KMS-11 (cell line): ENCODE data around the gene OBSCN.

Experiments used
- H2AFZ ChIP-seq: fragments of 200-600 bp; sonication (generic); 2 replicates; pipeline ENCODE4 v1.6.1; 2016; ENCODE audit warnings: antibody characterized with exemption, mixed run types, low read depth
- H3K27ac ChIP-seq: fragments of 200-600 bp; sonication (generic); 2 replicates; pipeline ENCODE4 v1.6.1; 2016; ENCODE audit warnings: mild to moderate bottlenecking, mixed run types
- H3K27me3 ChIP-seq: fragments of 200-600 bp; sonication (generic); 2 replicates; pipeline ENCODE4 v1.6.1; 2017; ENCODE audit warnings: mild to moderate bottlenecking, low read depth, mixed run types, moderate library complexity; ENCODE audit not compliant: insufficient read depth
- H3K36me3 ChIP-seq: fragments of 200-600 bp; sonication (generic); 2 replicates; pipeline ENCODE4 v1.6.1; 2017; ENCODE audit warnings: mild to moderate bottlenecking, mixed run types; ENCODE audit not compliant: insufficient read depth
- H3K4me1 ChIP-seq: fragments of 200-600 bp; sonication (generic); 2 replicates; pipeline ENCODE4 v1.6.1; 2016; ENCODE audit warnings: mild to moderate bottlenecking, low read depth, mixed run types; ENCODE audit not compliant: poor library complexity, severe bottlenecking
- H3K4me2 ChIP-seq: fragments of 200-600 bp; sonication (generic); 2 replicates; pipeline ENCODE4 v1.7.0; 2016; ENCODE audit warnings: mild to moderate bottlenecking, mixed run types
- H3K4me3 ChIP-seq: fragments of 200-600 bp; sonication (generic); IDR thresholded peaks from 2 replicates; pipeline ENCODE4 v1.6.1; 2017; ENCODE audit warnings: low read depth, low read length, mixed read lengths; ENCODE audit not compliant: insufficient read depth
- H3K79me2 ChIP-seq: fragments of 200-600 bp; sonication (generic); 2 replicates; pipeline ENCODE4 v1.6.1; 2016; ENCODE audit warnings: low read depth, mixed run types; ENCODE audit not compliant: insufficient read depth
- H3K9ac ChIP-seq: fragments of 200-600 bp; sonication (generic); 2 replicates; pipeline ENCODE4 v1.6.1; 2016; ENCODE audit warnings: mild to moderate bottlenecking, mixed run types
- H4K20me1 ChIP-seq: fragments of 200-600 bp; sonication (generic); 2 replicates; pipeline ENCODE4 v1.6.1; 2016; ENCODE audit warnings: mild to moderate bottlenecking, mixed run types; ENCODE audit not compliant: insufficient read depth
- TF ChIP-seq, protein P1 (sequence below): fragments of 200-600 bp; sonication (generic); conservative IDR thresholded peaks from 2 replicates; pipeline ENCODE4 v1.6.1; 2017; ENCODE audit warnings: low read depth, mild to moderate bottlenecking, antibody characterized with exemption, low read length, moderate library complexity, mixed read lengths

OBSCN gene

DNA sequence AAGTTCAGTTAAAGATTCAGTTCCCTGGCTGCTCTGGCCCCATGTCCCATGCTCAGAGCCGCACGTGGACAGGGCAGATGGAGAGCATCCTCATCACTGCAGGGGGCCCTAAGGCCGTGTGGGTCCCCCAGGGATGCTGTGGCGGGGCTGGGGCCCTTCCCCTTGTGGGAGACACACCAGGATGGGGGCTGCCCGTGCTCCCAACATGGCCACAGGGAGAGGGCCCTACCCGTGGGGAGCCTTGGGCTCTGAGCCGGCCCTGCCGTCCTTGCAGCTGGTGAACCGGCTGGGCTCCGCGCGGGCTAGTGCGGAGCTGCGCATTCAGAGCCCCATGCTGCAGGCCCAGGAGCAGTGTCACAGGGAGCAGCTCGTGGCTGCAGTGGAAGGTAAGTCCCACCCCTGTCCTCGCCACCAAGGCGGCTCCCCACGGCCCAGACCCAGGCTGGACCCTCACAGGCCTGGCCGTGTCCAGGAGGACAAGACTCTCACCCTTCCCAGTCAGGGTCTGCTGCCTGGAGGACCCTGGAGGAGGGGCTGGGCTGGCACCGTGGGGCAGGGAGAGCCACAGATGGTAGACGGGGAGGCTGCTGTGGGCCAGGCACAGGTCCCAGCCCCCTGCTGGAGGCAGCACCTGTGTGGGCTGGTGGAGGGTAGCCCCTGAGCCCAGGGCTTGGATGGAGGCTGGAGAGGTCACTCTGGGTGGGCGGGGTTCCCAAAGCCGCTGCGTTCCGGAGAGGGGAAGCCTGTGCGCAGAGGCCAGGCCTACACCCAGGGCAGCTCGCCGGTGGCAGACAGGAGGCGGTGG, 145.0 kb downstream of the OBSCN start:
- H3K9ac ChIP-seq: no peak overlapping the region
- H3K4me3 ChIP-seq: no peak overlapping the region
- H2AFZ ChIP-seq: no peak overlapping the region

DNA sequence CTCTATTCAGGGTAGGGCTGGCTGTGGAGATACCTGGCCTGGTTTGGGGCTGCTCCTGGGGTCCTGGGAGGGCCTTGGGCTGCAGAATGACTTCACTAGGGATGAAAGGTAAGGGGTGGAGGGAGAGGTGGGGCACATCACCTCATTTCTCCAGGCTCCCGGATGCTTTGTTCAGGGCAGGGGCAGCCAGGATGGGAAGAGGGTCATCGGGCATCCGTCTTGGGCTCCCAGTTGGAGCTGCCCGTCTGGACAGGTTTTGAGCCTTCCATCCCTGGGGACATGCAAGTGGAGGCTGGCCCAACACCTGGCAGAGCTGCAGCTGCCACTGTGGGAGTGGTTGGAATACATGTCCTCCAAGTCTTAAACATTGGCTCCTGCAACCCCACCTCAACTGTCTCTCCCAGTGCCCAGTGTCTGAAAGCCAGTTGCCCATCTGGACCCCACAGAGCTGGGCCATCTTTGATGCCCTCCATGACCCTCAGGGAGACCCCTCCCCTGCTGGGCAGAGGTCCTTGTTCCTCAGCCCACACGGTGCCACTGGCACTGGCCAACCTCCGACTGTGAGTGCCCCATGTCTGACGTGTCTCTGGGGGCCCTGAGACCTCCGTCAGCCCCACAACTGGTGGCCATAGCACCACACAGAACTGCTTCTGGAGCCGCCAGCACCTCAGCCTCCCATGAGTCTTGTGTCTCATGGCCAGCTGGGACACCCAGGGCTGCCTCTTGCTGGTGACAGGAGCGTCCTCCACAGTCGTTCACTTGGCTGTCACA, 145.9 kb downstream of the OBSCN start:
- TF ChIP-seq, protein P1, sequence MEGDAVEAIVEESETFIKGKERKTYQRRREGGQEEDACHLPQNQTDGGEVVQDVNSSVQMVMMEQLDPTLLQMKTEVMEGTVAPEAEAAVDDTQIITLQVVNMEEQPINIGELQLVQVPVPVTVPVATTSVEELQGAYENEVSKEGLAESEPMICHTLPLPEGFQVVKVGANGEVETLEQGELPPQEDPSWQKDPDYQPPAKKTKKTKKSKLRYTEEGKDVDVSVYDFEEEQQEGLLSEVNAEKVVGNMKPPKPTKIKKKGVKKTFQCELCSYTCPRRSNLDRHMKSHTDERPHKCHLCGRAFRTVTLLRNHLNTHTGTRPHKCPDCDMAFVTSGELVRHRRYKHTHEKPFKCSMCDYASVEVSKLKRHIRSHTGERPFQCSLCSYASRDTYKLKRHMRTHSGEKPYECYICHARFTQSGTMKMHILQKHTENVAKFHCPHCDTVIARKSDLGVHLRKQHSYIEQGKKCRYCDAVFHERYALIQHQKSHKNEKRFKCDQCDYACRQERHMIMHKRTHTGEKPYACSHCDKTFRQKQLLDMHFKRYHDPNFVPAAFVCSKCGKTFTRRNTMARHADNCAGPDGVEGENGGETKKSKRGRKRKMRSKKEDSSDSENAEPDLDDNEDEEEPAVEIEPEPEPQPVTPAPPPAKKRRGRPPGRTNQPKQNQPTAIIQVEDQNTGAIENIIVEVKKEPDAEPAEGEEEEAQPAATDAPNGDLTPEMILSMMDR: no peak
- Histone ChIP-seq H3K27ac (no peak overlapping the region), H3K79me2 (no peaks in the 10 kb centered on the region), H3K4me3 (no peak overlapping the region), H3K27me3 (no peaks in the 10 kb centered on the region), H3K4me2 (no peak overlapping the region), H3K4me1 (no peaks in the 10 kb centered on the region), H4K20me1 (no peaks in the 10 kb centered on the region), H3K36me3 (no peaks in the 10 kb centered on the region), H2AFZ (no peak overlapping the region), H3K9ac (no peak overlapping the region)

More for the DNA sequence above, 145.0 kb downstream of the OBSCN start:
- Histone ChIP-seq H3K36me3 (no peaks in the 10 kb centered on the region), H3K4me1 (no peaks in the 10 kb centered on the region), H3K4me2 (no peak overlapping the region), H3K27ac (no peak overlapping the region), H3K79me2 (no peaks in the 10 kb centered on the region), H4K20me1 (no peaks in the 10 kb centered on the region), H3K27me3 (no peaks in the 10 kb centered on the region)
- TF ChIP-seq, protein P1: no peak

DNA sequence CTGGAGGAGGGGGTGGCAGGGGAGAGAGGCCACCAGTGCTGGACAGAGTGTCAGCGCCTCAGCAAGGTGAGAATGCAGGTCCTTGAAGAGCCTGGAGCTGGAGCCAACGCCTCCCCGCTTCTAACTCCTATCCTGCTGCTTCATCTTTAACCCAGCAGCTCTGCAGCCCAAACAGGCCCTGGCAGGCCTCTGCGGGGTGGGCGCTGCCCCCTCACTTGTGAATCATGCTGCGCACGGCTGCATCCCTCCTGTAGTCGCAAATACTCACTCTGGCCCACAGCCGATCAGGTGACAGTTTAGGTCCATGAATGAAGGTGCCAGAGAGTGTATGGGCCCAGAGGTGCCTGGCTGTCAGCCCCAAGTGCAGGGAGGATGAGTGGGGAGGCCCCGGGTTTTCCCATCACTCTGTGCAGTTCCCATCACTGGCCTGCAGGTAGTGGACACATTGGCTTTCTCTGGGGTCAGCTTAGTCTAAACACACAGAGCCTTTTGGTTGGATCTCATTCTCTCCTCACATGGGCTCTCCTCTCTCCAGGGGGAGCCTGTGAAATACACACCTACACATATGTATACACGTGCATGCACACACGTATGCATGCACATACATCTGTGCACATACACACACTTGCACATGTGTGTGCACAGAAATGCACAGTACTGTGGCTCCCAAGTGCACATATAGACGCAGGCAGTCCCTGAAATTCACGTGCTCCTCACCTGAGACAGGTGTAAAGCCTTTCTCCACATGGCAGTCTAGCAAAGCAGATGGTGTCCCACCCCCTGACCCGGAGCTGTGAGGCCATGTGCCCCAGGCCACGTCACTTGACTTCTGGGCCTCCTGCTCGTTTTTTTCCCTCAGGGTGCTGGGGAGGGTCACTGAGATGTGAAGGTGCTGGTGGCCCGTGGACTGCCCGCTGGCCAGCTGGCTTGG, 146.8 kb downstream of the OBSCN start:
- Histone ChIP-seq H3K4me1 (no peaks in the 10 kb centered on the region), H3K4me3 (no peak overlapping the region), H3K9ac (no peak overlapping the region), H3K79me2 (no peaks in the 10 kb centered on the region), H3K27ac (no peak overlapping the region), H3K36me3 (no peaks in the 10 kb centered on the region), H3K4me2 (no peak overlapping the region), H3K27me3 (no peaks in the 10 kb centered on the region), H2AFZ (no peak overlapping the region), H4K20me1 (no peaks in the 10 kb centered on the region)
- TF ChIP-seq, protein P1: no peak

DNA sequence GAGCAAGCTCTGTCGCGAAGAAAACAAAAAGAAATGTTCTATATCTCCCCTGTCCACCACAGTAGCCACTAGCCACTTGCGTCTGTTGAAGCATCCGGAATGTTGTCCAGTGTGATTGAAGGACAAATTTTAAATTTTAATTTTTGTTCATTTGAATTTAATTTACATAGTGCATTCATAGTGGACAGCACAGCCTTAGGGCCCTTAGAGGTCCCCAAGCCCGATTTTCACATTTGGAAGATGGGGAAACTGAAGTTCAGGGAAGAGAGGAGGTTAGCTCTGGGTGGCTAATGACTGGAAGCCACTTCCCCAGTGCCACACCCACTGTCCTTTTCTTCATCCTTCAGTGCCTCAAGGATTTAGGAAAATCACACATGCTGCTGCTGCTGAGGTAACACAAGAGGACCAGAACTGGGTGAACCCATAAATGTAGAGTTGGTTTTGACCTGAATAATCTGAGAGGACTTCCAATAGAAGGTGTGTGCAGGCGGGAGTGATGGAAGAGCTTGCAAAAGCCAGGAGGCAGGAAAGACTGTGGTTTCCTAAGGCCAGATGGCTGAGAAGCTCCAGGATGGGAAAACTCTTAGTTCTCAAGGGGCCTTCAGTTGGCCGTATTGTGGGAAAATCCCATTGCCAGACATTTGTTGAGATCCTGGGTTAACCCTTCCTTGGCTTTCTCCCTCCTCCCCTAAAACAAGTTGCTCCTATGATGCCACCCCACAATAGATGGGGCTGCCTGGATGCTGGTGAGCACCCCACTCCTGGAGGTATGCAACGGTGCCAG, 149.2 kb downstream of the OBSCN start:
- Histone ChIP-seq H3K79me2 (no peaks in the 10 kb centered on the region), H2AFZ (no peak overlapping the region), H3K4me3 (no peak overlapping the region), H4K20me1 (no peaks in the 10 kb centered on the region), H3K4me1 (no peaks in the 10 kb centered on the region), H3K9ac (no peak overlapping the region), H3K27me3 (no peaks in the 10 kb centered on the region), H3K4me2 (no peak overlapping the region), H3K36me3 (no peaks in the 10 kb centered on the region), H3K27ac (no peak overlapping the region)
- TF ChIP-seq, protein P1: no peak
